NCI-H345 (cell line): ENCODE results near the gene FAM47E.
"Not testable (repeated sequence)": the region's sequence is repeated elsewhere in the genome, so short reads cannot be mapped to it uniquely, and the experiment has no call there.

Source experiments
- DNase-seq: peaks from one replicate; lab custom pipeline; 2025; lab: John Stamatoyannopoulos, UW

The FAM47E gene

GRCh38 chr4:76270244-76271175 is 19.0 kb downstream of the FAM47E start:
- peak; percentile 62 for DNase-seq

GRCh38 chr4:76271248-76271647 is 19.7 kb downstream of the FAM47E start:
- DNase-seq = no peak

DNA sequence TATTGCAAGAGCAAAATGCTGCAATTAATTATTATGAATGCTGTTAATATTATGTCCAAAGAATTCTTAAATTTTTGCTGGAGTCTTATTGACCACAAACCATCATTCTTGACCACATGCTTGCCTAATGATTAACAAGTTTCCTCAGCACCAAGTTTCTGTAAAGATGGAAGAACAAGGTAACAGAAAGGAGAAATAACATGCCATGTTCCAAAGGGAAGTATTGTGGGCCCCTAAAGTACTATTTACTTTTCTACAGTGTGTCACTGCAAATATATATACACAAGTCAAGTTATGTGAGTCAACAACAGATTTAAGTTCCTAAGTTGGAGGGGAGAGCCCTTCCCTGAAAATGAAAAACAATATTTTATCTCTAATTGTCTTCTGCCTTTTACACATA is 20.6 kb downstream of the FAM47E start:
- no peak for DNase-seq

GRCh38 chr4:76272582-76272981 is 21.1 kb downstream of the FAM47E start:
- DNase-seq = no peak

DNA sequence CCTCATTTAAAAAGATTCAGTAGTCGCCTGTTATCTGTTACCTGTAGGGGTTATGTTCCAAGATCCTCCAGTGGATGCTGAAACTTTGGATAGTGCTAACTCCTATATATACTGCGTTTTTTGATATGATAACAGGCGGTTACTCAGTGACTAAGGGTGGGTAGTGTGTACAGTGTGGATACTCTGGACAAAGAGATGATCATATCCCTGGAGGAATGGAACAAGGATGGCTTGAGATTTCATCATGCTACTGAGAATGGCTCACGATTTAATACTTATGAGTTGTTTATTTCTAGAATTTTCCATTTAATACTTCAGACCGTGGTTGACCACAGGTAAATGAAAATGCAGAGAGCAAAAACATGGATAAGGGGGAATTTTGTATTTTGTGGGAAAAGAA is 21.5 kb downstream of the FAM47E start:
- DNase-seq = no peak

DNA sequence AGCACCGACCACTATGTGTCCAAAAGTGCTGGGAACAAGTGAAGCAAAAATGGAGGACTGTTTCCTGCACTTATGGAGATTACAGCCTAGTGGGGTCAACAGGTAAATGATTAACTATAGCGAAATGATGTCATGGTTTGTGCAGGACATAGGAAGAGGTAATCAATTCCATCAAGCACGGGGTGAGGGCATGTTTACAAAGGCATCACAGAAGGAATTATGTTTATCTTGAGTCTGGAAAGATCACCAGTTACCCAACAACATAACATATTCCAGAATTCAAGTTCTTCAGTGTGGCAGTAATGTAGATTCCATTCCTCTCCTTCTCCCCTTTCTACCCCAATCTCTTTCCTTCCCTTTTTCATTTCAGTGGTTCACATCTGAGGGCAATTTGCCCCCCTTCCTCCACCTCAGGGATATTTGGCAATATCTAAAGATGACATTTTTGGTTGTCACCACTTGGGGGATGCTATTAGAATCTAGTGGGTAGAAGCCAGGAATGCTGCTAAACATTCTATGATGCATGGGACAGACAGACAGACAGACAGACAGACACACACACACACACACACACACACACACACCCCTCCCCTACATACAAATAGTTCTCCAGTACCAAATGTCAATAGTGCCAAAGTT is 24.1 kb downstream of the FAM47E start:
- DNase-seq = no peak

DNA sequence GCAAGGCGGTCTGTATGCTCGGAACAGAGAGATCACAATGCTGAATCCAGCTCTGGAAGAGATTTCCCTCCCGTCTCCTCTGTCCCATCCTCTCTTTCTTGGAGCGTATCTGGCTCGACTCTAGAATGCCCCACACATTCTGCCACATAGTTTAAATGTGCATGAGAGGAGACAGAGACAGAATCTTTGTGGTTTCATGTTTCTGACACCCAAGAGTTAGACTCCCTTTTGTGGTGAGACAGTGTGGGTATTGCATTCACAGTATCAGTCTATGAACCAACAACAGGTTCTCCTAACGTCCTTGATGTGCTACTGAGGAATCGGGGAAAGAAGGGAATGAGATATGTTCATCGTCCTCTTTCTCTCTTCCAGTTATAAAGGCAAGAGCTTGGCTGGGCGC is 25.3 kb downstream of the FAM47E start:
- DNase-seq = no peak

DNA sequence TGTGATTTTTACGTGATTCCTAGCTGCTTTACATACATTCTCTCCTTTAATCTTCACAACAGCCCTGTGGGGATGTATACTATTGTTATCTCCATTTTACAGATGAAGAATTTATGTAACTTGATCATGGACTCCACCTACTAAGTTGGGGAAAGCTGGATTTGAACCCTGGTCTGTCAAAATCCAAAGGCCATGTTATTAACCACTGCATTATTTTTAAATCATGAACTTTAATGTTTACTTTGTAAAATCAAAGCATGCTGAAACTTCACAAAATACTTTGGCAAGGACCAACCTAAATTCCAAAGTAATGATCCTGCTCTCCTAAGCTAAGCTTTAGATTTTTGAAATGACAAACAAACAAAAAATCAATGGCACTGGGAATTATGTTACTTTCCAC is 26.1 kb downstream of the FAM47E start:
- no peak for DNase-seq

DNA sequence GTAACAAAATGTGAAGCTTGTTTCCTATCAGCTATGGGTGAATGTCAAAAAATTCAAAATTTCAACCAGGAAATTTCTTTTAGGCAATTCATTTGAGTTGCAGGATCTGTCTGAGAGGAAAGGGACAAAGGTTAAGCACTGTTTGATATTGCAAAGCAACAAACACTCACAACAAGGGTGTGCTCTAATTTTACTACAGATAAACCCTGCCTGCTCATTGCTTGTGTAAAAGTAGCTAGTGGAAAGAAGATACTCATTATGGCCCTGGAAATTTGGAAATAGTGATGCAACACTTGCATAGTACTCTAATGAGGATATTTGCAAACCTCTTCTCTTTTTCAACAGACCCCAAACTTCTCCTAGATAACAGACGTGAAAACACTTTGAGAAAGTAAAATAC is 27.1 kb downstream of the FAM47E start:
- no peak for DNase-seq

GRCh38 chr4:76279462-76279861 is 27.9 kb downstream of the FAM47E start:
- DNase-seq = no peak

DNA sequence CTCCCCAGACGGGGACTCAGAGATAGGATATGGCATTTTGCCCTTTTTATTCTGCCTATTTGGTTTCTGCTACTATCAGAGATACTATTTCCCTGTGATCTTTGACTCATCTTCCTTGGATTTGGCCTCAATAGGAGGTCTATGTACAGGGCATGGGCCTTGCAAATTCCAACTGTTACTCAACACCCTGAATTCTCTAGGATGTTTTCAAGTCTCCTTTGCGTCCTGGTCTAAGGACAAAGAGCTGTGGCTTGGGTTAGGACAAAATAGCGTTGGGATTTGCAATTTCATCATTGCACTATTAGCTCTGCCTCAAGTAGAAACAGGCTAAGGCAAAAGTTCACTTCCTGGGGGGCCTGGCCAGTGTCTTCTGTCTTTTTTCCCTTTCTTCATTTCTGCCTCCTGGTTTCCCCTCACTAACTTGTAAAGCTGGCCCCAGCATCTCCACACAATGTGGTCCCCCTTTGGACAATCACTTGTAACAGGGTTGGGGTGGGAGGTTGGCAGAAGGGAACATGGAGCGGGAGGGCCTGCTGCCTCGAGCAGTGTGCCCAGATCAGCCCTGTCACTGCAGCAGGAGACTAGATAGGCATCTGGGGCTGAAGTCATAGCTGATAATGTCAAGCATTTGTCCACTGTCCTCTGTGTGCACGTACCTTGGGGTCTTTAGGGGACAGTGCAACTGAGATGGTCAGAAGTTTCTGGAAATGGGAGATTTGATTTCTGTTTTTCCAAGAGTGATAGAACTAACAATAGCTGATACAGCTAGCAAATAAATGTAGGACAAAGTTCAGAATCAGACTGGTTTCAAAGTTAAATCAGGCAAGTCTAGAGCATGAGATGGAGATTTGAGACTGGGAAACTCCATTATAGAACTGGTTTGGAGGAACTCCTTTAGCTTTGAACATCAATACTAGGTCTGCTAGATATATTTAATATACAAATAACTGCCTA is 29.2 kb downstream of the FAM47E start:
- no peak for DNase-seq

GRCh38 chr4:76281594-76281993 is 30.1 kb downstream of the FAM47E start:
- not testable (repeated sequence) for DNase-seq

DNA sequence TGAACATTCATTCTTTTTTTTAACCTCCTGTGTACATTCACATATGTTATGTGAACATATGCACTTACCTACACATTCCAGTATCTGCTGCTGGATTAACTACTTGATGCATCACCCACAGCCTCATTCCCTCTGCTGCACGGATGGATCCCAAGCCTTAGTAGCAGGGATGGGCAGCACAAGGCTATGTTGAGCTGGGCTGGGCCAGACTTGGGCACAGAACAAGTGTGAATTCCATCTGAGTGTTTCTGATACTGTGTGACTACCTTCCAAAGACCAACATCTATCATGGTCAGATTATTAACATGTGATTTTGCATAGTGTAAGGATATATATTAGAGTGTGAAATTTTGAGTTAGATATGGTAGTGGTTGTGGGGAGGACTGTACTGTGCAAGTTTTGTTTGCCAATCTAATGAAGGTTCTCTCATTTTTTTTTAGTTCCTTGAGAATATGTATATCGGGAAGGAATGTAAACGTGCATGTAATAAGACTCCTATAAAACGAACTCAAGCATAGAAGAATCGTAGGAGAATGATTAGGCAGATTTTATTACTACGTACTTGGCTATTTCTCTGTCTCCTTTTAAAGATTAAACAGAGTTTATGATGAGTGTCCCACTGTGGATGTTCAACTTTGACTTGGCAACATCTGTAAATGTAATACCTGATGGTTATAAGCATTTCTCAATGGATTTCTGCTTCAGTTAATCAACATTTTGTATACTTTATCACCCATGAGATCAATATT is 31.6 kb downstream of the FAM47E start:
- no peak for DNase-seq

DNA sequence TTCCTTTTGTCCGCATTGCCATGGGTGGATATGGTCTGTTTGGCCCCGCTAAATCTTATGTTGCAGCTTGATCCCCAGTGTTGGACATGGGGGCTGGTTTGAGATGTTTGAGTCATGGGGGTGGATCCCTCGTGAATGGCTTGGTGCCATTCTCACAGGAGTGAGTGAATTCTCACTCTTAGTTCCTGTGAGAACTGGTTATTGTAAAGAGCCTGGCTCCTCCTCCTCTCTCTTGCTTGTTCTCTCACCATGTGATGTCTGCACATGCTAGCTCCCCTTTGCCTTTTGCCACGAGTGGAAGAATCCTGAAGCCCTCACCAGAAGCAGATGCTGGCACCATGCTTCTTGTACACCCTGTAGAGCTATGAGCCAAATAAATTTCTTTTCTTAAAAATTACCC is 32.4 kb downstream of the FAM47E start:
- DNase-seq = no peak

DNA sequence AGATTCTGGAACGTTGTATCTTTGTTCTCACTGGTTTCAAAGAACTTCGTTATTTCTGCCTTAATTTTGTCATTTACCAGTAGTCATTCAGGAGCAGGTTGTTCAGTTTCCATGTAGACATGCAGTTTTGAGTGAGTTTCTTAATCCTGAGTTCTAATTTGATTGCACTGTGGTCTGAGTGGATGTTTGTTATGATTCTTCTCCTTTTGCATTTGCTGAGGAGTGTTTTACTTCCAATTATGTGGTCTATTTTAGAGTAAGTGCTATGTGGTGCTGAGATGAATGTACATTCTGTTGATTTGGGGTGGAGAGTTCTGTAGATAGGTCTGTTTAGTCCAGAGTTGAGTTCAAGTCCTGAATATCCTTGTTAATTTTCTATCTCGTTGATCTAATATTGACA is 36.3 kb downstream of the FAM47E start:
- not testable (repeated sequence) for DNase-seq

DNA sequence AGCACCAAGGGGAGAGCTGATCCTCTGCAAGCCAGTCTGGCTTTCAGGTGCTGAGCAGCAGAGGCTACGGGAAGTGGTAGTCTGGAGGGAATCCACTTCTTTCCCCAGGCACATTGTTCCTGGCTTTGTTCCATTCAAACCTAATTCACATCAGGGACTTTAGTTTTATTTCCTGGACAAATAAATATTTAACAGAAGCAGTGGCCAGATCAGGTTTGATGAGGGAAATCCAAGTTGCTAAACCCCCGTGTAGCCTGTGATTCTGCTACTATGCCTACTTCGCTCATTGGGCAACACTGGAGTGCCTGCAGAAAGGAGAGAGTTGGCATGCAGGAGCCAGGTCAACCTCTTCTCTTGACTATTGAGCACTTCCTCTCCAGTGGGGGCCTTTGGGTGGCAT is 41.2 kb downstream of the FAM47E start:
- no peak for DNase-seq

- DNase-seq = no peak
These were observed 42.3 kb downstream of the FAM47E start for GRCh38 chr4:76293772-76294171.

GRCh38 chr4:76296286-76296820 is 44.8 kb downstream of the FAM47E start:
- no peak for DNase-seq

GRCh38 chr4:76298227-76298626 is 46.7 kb downstream of the FAM47E start:
- no peak for DNase-seq

- no peak for DNase-seq
These were observed 48.5 kb downstream of the FAM47E start for GRCh38 chr4:76300012-76300411.

DNA sequence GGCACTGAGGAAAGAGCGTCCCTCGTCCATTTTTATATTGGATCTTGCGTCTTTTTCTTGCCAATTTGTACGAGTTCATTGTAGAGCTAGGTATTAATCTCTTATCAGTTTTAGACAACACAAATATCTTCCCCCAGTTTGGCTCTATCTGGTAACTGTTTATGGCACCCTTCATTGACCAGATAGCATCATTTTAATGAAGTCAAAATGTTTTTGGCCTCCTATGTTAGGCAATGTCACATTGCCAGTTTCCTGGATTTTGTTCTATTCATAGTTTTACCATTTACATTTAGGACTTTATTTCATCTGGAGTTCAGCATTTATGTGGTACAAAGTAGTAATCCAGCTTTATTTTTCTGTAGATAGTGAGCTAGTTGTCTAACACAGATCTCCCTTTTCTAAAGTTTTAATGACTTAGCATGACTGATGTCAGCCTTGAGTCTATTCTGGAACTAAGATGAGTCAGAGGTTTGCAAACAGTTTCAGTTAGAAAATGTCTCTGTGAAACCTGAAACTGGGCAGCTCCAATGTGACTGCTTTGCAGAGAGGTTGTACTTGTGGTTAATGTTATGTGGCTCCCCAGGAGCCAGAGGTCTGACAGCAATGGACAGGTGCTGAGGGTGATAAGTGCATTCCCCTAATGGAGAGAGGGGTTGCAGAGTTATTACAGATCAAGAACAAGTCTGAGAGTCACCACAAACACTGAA is 49.7 kb downstream of the FAM47E start:
- peak; percentile 4 for DNase-seq
